CD4-positive, CD25-positive, alpha-beta regulatory T cell (primary cell): ENCODE data around the gene SLBP. TPM values are rescaled to one million over a fixed set of nuclear protein-coding genes. Genes with fewer than 3 reads are reported as not detected.

Source experiments
- ATAC-seq, 2 donors: fragments of 150-1000 bp; cut with Tn5 transposase; one replicate each; pipeline ENCODE4 v1.10.0; 2021; ENCODE audit warnings: low read depth in 2 of 2, moderate number of reproducible peaks in 2 of 2, moderate library complexity in 1 of 2
- DNase-seq, 3 donors: peaks; one replicate each; pipeline versions ENCODE4 v3.0.0 to v3.0.0-alpha.2; 2012 to 2022; ENCODE audit warnings: mixed read lengths in 1 of 3
- H3K27ac ChIP-seq: one replicate; pipeline ENCODE4 v1.7.0; 2013; ENCODE audit warnings: mild to moderate bottlenecking, low read length; ENCODE audit not compliant: insufficient read depth, poor library complexity, severe bottlenecking
- H3K27me3 ChIP-seq: one replicate; pipeline ENCODE4 v1.7.0; 2013; ENCODE audit warnings: low read length; ENCODE audit not compliant: control insufficient read depth, insufficient read depth
- H3K36me3 ChIP-seq: one replicate; pipeline ENCODE4 v1.7.0; 2013; ENCODE audit warnings: mild to moderate bottlenecking, low read length, moderate library complexity; ENCODE audit not compliant: control insufficient read depth, insufficient read depth
- H3K4me1 ChIP-seq: 2 replicates; pipeline ENCODE4 v1.7.0; 2013; ENCODE audit warnings: mild to moderate bottlenecking, low read length; ENCODE audit not compliant: insufficient read depth, control insufficient read depth, poor library complexity, severe bottlenecking
- H3K4me3 ChIP-seq: one replicate; pipeline ENCODE4 v1.7.0; 2013; ENCODE audit warnings: low read depth, mild to moderate bottlenecking, low read length, moderate library complexity
- H3K9me3 ChIP-seq, 2 experiments: 1 replicate in 1 of 2; 2 replicates in 1 of 2; pipeline ENCODE4 v1.7.0; 2013; ENCODE audit warnings: low read length in 2 of 2, mild to moderate bottlenecking in 1 of 2, moderate library complexity in 1 of 2; ENCODE audit not compliant: control insufficient read depth in 2 of 2
- H3K27ac Mint-ChIP-seq, 3 donors: one replicate each; pipeline ENCODE4 v1.8.0; 2020 to 2022; ENCODE audit warnings: mild to moderate bottlenecking in 3 of 3, mixed read lengths in 3 of 3, moderate library complexity in 2 of 3
- H3K27me3 Mint-ChIP-seq: one replicate; pipeline ENCODE4 v1.8.0; 2022; ENCODE audit warnings: mild to moderate bottlenecking, mixed read lengths
- H3K36me3 Mint-ChIP-seq: one replicate; pipeline ENCODE4 v1.8.0; 2020; ENCODE audit warnings: mixed read lengths
- H3K4me1 Mint-ChIP-seq, 4 donors: one replicate each; pipeline ENCODE4 v1.8.0; 2020 to 2022; ENCODE audit warnings: mixed read lengths in 4 of 4, mild to moderate bottlenecking in 1 of 4
- H3K4me3 Mint-ChIP-seq, 4 donors: one replicate each; pipeline ENCODE4 v1.8.0; 2020 to 2022; ENCODE audit warnings: mild to moderate bottlenecking in 4 of 4, mixed read lengths in 4 of 4, moderate library complexity in 3 of 4
- H3K9me3 Mint-ChIP-seq, 7 donors: one replicate each; pipeline ENCODE4 v1.8.0; 2020 to 2022; ENCODE audit warnings: mixed read lengths in 7 of 7, mild to moderate bottlenecking in 3 of 7, moderate library complexity in 2 of 7
- polyA plus RNA-seq, 4 donors: library from polyadenylated mRNA; unstranded; fragments of 300-500 nt; fragmentation: Illumina TruSeq; gene quantifications; one replicate each; pipeline ENCODE4 v1.2.3, GENCODE V29; 2021
- total RNA-seq: library from RNA; stranded (reverse); gene quantifications from one replicate; pipeline ENCODE4 v1.2.3, GENCODE V29; 2022

Gene SLBP
- total and polyA plus RNA-seq, 5 donors from 2014 or later: 36.7 to 83.8 (median 77.5) TPM

- H3K36me3 ChIP-seq: peaks cover 49% of the 10 kb centered on the region
- no peak overlapping the region for H3K27ac ChIP-seq
- DNase-seq: no peak
- H3K36me3 Mint-ChIP-seq: peaks cover 25% of the 10 kb centered on the region
- H3K4me3 ChIP-seq: no peak overlapping the region
- H3K27ac Mint-ChIP-seq: peak overlapping the region in 2 of 3 donors; percentile 25 to 71
- no peaks in the 10 kb centered on the region for H3K27me3 ChIP-seq
- H3K9me3 ChIP-seq: no peaks in the 10 kb centered on the region
- H3K27me3 Mint-ChIP-seq: no peaks in the 10 kb centered on the region
- H3K9me3 Mint-ChIP-seq: no peaks in the 10 kb centered on the region
- peaks cover 4% of the 10 kb centered on the region for H3K4me1 ChIP-seq
- H3K4me1 Mint-ChIP-seq: peaks cover 3 to 5% (median 4%) of the 10 kb centered on the region in 4 donors
- no peak for ATAC-seq
- H3K4me3 Mint-ChIP-seq: no peak overlapping the region
Observed at GRCh38 chr4:1691737-1692373, 20.3 kb downstream of the SLBP start.

- H3K4me3 Mint-ChIP-seq: no peak overlapping the region
- peak overlapping the region in 1 of 3 donors; percentile 32 for H3K27ac Mint-ChIP-seq
- H3K4me1 Mint-ChIP-seq: peaks cover 0 to 8% (median 4%) of the 10 kb centered on the region in 4 donors
- ATAC-seq (no peak), DNase-seq (no peak)
- peaks cover 4% of the 10 kb centered on the region for H3K4me1 ChIP-seq
- peaks cover 19% of the 10 kb centered on the region for H3K36me3 Mint-ChIP-seq
- no peak overlapping the region for H3K27ac ChIP-seq
- no peaks in the 10 kb centered on the region for H3K9me3 Mint-ChIP-seq
- no peaks in the 10 kb centered on the region for H3K9me3 ChIP-seq
- no peaks in the 10 kb centered on the region for H3K27me3 Mint-ChIP-seq
- H3K36me3 ChIP-seq: peaks cover 38% of the 10 kb centered on the region
- H3K4me3 ChIP-seq: no peak overlapping the region
- no peaks in the 10 kb centered on the region for H3K27me3 ChIP-seq
Observed at GRCh38 chr4:1690698-1691097, 21.4 kb downstream of the SLBP start.

DNA sequence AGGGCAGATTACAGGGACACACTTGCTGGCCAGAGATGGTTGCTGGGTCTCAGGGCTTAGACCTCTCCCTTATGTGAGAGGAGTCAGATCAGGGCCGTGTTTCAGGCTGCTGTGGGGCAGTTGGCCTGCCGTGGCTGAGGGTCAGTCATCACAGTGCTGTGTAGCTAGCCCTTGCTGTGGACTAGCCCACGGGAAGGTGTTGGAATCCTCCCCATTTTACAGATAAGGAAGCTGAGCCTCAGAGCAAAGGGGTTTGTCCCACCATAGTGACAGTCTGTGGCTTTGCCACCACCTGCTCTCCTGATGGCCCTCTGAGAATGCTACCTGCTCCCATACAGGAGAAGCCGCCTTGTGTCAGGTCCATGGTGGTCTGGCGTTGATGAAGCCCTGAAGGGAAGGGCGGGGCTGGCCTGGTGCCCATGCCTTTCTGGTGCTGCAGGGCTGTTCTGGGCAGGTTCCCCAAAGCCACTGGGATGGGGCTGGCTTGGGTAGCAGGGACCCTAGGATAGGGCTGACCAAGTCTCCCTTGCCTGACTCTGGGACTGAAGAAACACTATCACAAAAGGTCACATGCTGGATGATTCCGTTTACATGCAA is 25.6 kb downstream of the SLBP start:
- Histone ChIP-seq H3K4me1 (peaks cover 18% of the 10 kb centered on the region), H3K9me3 (no peaks in the 10 kb centered on the region), H3K36me3 (peaks cover 6% of the 10 kb centered on the region), H3K27ac (no peak overlapping the region), H3K27me3 (no peaks in the 10 kb centered on the region), H3K4me3 (no peak overlapping the region)
- no peaks in the 10 kb centered on the region for H3K27me3 Mint-ChIP-seq
- ATAC-seq (no peak), DNase-seq (no peak)
- peak overlapping the region in 1 of 3 donors; percentile 36 for H3K27ac Mint-ChIP-seq
- no peaks in the 10 kb centered on the region for H3K9me3 Mint-ChIP-seq
- H3K4me3 Mint-ChIP-seq: peak overlapping the region; percentile 27 to 74 (median 49)
- peaks cover 3% of the 10 kb centered on the region for H3K36me3 Mint-ChIP-seq
- H3K4me1 Mint-ChIP-seq: peaks cover 6 to 14% (median 9%) of the 10 kb centered on the region in 4 donors

DNA sequence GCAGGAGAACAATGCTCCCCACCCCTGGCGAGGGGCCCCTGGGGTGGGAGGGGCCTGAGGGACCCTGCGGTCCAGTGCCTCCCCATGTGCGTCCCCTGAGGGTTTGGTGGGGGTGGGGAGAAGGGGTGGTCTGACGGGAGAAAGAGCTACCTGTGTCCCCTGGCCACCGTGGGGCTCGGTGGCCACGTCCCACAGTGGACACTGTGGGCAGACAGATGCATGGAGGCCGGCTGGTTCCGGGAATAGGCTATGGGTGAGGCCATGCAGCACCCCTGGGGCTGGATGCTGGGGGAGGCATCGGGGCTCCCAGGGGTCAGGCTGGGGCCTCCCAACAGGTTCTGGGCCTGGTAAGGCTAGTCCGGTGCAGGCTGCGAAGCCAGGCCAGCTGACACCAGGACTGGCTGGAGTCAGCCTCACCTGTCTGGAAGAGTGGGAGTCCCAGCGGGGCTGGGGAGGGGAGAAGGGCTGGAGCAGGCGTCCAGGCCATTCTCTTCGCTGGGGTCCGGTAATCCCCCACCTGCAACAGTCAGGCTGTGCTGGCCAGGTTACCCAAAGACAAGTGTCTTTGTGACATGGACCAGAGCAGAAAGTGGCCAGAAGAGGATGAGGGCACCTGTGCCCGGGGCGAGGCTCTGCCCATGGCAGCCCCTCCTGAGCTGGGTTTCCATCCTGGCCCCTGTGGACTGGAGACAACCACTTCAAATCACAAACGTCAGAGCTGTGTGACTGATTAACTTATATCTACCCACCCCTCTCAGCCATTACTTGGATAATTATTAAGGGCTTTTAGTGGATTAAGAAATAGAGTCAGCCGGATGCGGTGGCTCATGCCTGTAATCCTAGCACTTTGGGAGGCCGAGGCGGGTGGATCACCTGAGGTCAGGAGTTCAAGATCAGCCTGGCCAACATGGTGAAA is 26.6 kb downstream of the SLBP start:
- Histone ChIP-seq H3K27me3 (no peaks in the 10 kb centered on the region), H3K4me3 (no peak overlapping the region), H3K4me1 (peaks cover 18% of the 10 kb centered on the region), H3K9me3 (no peaks in the 10 kb centered on the region), H3K27ac (no peak overlapping the region), H3K36me3 (no peaks in the 10 kb centered on the region)
- Mint-ChIP-seq H3K36me3 (peaks cover 1% of the 10 kb centered on the region), H3K27me3 (no peaks in the 10 kb centered on the region), H3K4me1 (peaks cover 6 to 17% (median 9%) of the 10 kb centered on the region in 4 donors), H3K27ac (no peak overlapping the region), H3K4me3 (peak overlapping the region in 1 of 4 donors; percentile 26), H3K9me3 (no peaks in the 10 kb centered on the region)
- ATAC-seq (no peak), DNase-seq (no peak)

GRCh38 chr4:1684506-1685234 is 27.4 kb downstream of the SLBP start:
- Mint-ChIP-seq H3K27me3 (no peaks in the 10 kb centered on the region), H3K27ac (no peak overlapping the region), H3K4me1 (peaks cover 6 to 17% (median 9%) of the 10 kb centered on the region in 4 donors), H3K9me3 (no peaks in the 10 kb centered on the region), H3K36me3 (no peaks in the 10 kb centered on the region), H3K4me3 (peak overlapping the region in 3 of 4 donors; percentile 47 to 79 (median 73))
- DNase-seq: no peak
- no peaks in the 10 kb centered on the region for H3K27me3 ChIP-seq
- peaks cover 18% of the 10 kb centered on the region for H3K4me1 ChIP-seq
- H3K4me3 ChIP-seq: no peak overlapping the region
- ATAC-seq: no peak
- H3K9me3 ChIP-seq: no peaks in the 10 kb centered on the region
- H3K36me3 ChIP-seq: no peaks in the 10 kb centered on the region
- no peak overlapping the region for H3K27ac ChIP-seq

- H3K36me3 ChIP-seq: no peaks in the 10 kb centered on the region
- H3K36me3 Mint-ChIP-seq: no peaks in the 10 kb centered on the region
- H3K9me3 Mint-ChIP-seq: no peaks in the 10 kb centered on the region
- no peaks in the 10 kb centered on the region for H3K27me3 Mint-ChIP-seq
- peak within 1 kb of the TSS; percentile 57 for H3K27ac ChIP-seq
- peak within 1 kb of the TSS; percentile 63 to 95 (median 79) for H3K27ac Mint-ChIP-seq
- peaks cover 6 to 17% (median 9%) of the 10 kb centered on the region in 4 donors for H3K4me1 Mint-ChIP-seq
- DNase-seq (peak; percentile 87 to 91 (median 88)), ATAC-seq (peak; percentile 90 to 93)
- peak within 1 kb of the TSS; percentile 91 to 96 (median 92) for H3K4me3 Mint-ChIP-seq
- H3K4me3 ChIP-seq: peak within 1 kb of the TSS; percentile 90
- H3K4me1 ChIP-seq: peaks cover 18% of the 10 kb centered on the region
- H3K9me3 ChIP-seq: no peaks in the 10 kb centered on the region
- no peaks in the 10 kb centered on the region for H3K27me3 ChIP-seq
Observed at GRCh38 chr4:1683736-1684505, 28.2 kb downstream of the SLBP start, which contains the start of gene FAM53A. FAM53A (minus strand) TSS chr4:1684313; CDS start chr4:1668741, 15,572 bp downstream.
